Measurements from ENCODE around the gene KLF6.

The KLF6 gene

GRCh38 chr10:3740157-3740871, 44.7 kb downstream of the KLF6 start:
- Histone ChIP-seq H4K20me1 (ENCODE audit: insufficient read depth) (no peaks in the 10 kb centered on the region), H3K27me3 (ENCODE audit: insufficient read depth, low read depth) (no peaks in the 10 kb centered on the region), H3K79me2 (ENCODE audit: insufficient read depth, low read depth) (no peaks in the 10 kb centered on the region), H3K4me1 (ENCODE audit: low read depth, poor library complexity, severe bottlenecking) (peaks cover 20% of the 10 kb centered on the region), H3K36me3 (ENCODE audit: insufficient read depth) (no peaks in the 10 kb centered on the region), H3K4me3 (IDR thresholded peaks at IDR 0.05; ENCODE audit: insufficient read depth, low read depth, low read length) (no peak overlapping the region), H3K27ac (no peak overlapping the region), H2AFZ (ENCODE audit: low read depth) (no peak overlapping the region), H3K4me2 (no peak overlapping the region), H3K9ac (no peak overlapping the region)
- TF ChIP-seq CTCF (conservative IDR thresholded peaks at IDR 0.05; ENCODE audit: low read depth, low read length) = no peak

- H4K20me1 ChIP-seq (ENCODE audit: insufficient read depth) = no peaks in the 10 kb centered on the region
- peaks cover 20% of the 10 kb centered on the region for H3K4me1 ChIP-seq (ENCODE audit: low read depth, poor library complexity, severe bottlenecking)
- H3K79me2 ChIP-seq (ENCODE audit: insufficient read depth, low read depth) = no peaks in the 10 kb centered on the region
- no peak overlapping the region for H3K9ac ChIP-seq
- TF ChIP-seq CTCF (conservative IDR thresholded peaks at IDR 0.05; ENCODE audit: low read depth, low read length) = no peak
- no peak overlapping the region for H3K4me3 ChIP-seq (IDR thresholded peaks at IDR 0.05; ENCODE audit: insufficient read depth, low read depth, low read length)
- H3K4me2 ChIP-seq = no peak overlapping the region
- H3K27me3 ChIP-seq (ENCODE audit: insufficient read depth, low read depth) = no peaks in the 10 kb centered on the region
- H3K27ac ChIP-seq = no peak overlapping the region
- no peak overlapping the region for H2AFZ ChIP-seq (ENCODE audit: low read depth)
- no peaks in the 10 kb centered on the region for H3K36me3 ChIP-seq (ENCODE audit: insufficient read depth)
Observed at GRCh38 chr10:3738855-3739350, 46.1 kb downstream of the KLF6 start.

GRCh38 chr10:3737864-3738263, 47.1 kb downstream of the KLF6 start:
- H3K4me2 ChIP-seq = no peak overlapping the region
- no peak for TF ChIP-seq CTCF (conservative IDR thresholded peaks at IDR 0.05; ENCODE audit: low read depth, low read length)

GRCh38 chr10:3735175-3735574, 49.8 kb downstream of the KLF6 start:
- Histone ChIP-seq H3K27ac (no peak overlapping the region), H3K4me2 (no peak overlapping the region), H3K27me3 (ENCODE audit: insufficient read depth, low read depth) (no peaks in the 10 kb centered on the region), H4K20me1 (ENCODE audit: insufficient read depth) (no peaks in the 10 kb centered on the region), H3K9ac (no peak overlapping the region), H3K4me3 (IDR thresholded peaks at IDR 0.05; ENCODE audit: insufficient read depth, low read depth, low read length) (no peak overlapping the region), H3K4me1 (ENCODE audit: low read depth, poor library complexity, severe bottlenecking) (peaks cover under 1% of the 10 kb centered on the region), H3K79me2 (ENCODE audit: insufficient read depth, low read depth) (no peaks in the 10 kb centered on the region), H3K36me3 (ENCODE audit: insufficient read depth) (no peaks in the 10 kb centered on the region), H2AFZ (ENCODE audit: low read depth) (no peak overlapping the region)
- TF ChIP-seq CTCF (conservative IDR thresholded peaks at IDR 0.05; ENCODE audit: low read depth, low read length) = no peak

More at GRCh38 chr10:3737864-3738263, 47.1 kb downstream of the KLF6 start:
- Histone ChIP-seq H3K79me2 (ENCODE audit: insufficient read depth, low read depth) (no peaks in the 10 kb centered on the region), H3K36me3 (ENCODE audit: insufficient read depth) (no peaks in the 10 kb centered on the region), H3K4me3 (IDR thresholded peaks at IDR 0.05; ENCODE audit: insufficient read depth, low read depth, low read length) (no peak overlapping the region), H3K27me3 (ENCODE audit: insufficient read depth, low read depth) (no peaks in the 10 kb centered on the region), H4K20me1 (ENCODE audit: insufficient read depth) (no peaks in the 10 kb centered on the region), H3K27ac (no peak overlapping the region), H2AFZ (ENCODE audit: low read depth) (no peak overlapping the region), H3K9ac (no peak overlapping the region), H3K4me1 (ENCODE audit: low read depth, poor library complexity, severe bottlenecking) (peaks cover 20% of the 10 kb centered on the region)

All from KMS-11 (cell line).